Measurements from ENCODE around the gene ACADVL. TPM values are rescaled to one million over a fixed set of nuclear protein-coding genes. Genes with fewer than 3 reads are reported as not detected.
"Not testable (repeated sequence)": the region's sequence is repeated elsewhere in the genome, so short reads cannot be mapped to it uniquely, and the experiment has no call there.

Gene ACADVL
- total RNA-seq, 1 donor from 2014 or later = 119 TPM

- no peaks in the 10 kb centered on the region for H3K27me3 ChIP-seq (ENCODE audit: control insufficient read depth in 3 of 3, insufficient read depth in 3 of 3, low read length in 3 of 3)
- H3K36me3 ChIP-seq (ENCODE audit: control insufficient read depth in 3 of 3, insufficient read depth in 3 of 3, low read length in 3 of 3) = peaks cover 24 to 35% (median 34%) of the 10 kb centered on the region in 3 donors
- H3K9me3 ChIP-seq (ENCODE audit: control insufficient read depth in 3 of 3, low read length in 3 of 3) = no peaks in the 10 kb centered on the region
- peak overlapping the region; percentile 98 to 99 (median 98) for H3K4me3 ChIP-seq (ENCODE audit: low read length in 3 of 3)
- peaks cover 28 to 39% (median 31%) of the 10 kb centered on the region in 3 donors for H3K4me1 ChIP-seq (ENCODE audit: control insufficient read depth in 3 of 3, insufficient read depth in 3 of 3, low read length in 3 of 3)
- H3K27ac ChIP-seq (ENCODE audit: low read depth, low read length) = peak overlapping the region; percentile 100
- peak overlapping the region; percentile 98 to 99 (median 98) for H3K9ac ChIP-seq (ENCODE audit: low read depth in 1 of 3, low read length in 3 of 3)
Observed at GRCh38 chr17:7240375-7240774, 20.6 kb downstream of the ACADVL start.

GRCh38 chr17:7241090-7241733 is 21.5 kb downstream of the ACADVL start:
- Histone ChIP-seq H3K4me3 (ENCODE audit: low read length in 3 of 3) (peak overlapping the region; percentile 98 to 99 (median 98)), H3K36me3 (ENCODE audit: control insufficient read depth in 3 of 3, insufficient read depth in 3 of 3, low read length in 3 of 3) (peaks cover 29 to 35% (median 33%) of the 10 kb centered on the region in 3 donors), H3K27me3 (ENCODE audit: control insufficient read depth in 3 of 3, insufficient read depth in 3 of 3, low read length in 3 of 3) (no peaks in the 10 kb centered on the region), H3K4me1 (ENCODE audit: control insufficient read depth in 3 of 3, insufficient read depth in 3 of 3, low read length in 3 of 3) (peaks cover 25 to 36% (median 31%) of the 10 kb centered on the region in 3 donors), H3K9me3 (ENCODE audit: control insufficient read depth in 3 of 3, low read length in 3 of 3) (no peaks in the 10 kb centered on the region), H3K27ac (ENCODE audit: low read depth, low read length) (peak overlapping the region; percentile 100), H3K9ac (ENCODE audit: low read depth in 1 of 3, low read length in 3 of 3) (peak overlapping the region; percentile 98 to 99 (median 98))

GRCh38 chr17:7241783-7242716 is 22.3 kb downstream of the ACADVL start, which contains the start of gene GABARAP:
GABARAP (minus strand) TSS chr17:7242449; CDS start chr17:7242330, 119 bp downstream.
- H3K27ac ChIP-seq (ENCODE audit: low read depth, low read length) = peak within 1 kb of the TSS; percentile 100
- no peaks in the 10 kb centered on the region for H3K9me3 ChIP-seq (ENCODE audit: control insufficient read depth in 3 of 3, low read length in 3 of 3)
- H3K36me3 ChIP-seq (ENCODE audit: control insufficient read depth in 3 of 3, insufficient read depth in 3 of 3, low read length in 3 of 3) = peaks cover 34 to 39% (median 37%) of the 10 kb centered on the region in 3 donors
- H3K4me3 ChIP-seq (ENCODE audit: low read length in 3 of 3) = peak within 1 kb of the TSS; percentile 98 to 99 (median 98)
- peaks cover 27 to 38% (median 31%) of the 10 kb centered on the region in 3 donors for H3K4me1 ChIP-seq (ENCODE audit: control insufficient read depth in 3 of 3, insufficient read depth in 3 of 3, low read length in 3 of 3)
- H3K27me3 ChIP-seq (ENCODE audit: control insufficient read depth in 3 of 3, insufficient read depth in 3 of 3, low read length in 3 of 3) = no peaks in the 10 kb centered on the region
- H3K9ac ChIP-seq (ENCODE audit: low read depth in 1 of 3, low read length in 3 of 3) = peak within 1 kb of the TSS; percentile 98 to 99 (median 98)

DNA sequence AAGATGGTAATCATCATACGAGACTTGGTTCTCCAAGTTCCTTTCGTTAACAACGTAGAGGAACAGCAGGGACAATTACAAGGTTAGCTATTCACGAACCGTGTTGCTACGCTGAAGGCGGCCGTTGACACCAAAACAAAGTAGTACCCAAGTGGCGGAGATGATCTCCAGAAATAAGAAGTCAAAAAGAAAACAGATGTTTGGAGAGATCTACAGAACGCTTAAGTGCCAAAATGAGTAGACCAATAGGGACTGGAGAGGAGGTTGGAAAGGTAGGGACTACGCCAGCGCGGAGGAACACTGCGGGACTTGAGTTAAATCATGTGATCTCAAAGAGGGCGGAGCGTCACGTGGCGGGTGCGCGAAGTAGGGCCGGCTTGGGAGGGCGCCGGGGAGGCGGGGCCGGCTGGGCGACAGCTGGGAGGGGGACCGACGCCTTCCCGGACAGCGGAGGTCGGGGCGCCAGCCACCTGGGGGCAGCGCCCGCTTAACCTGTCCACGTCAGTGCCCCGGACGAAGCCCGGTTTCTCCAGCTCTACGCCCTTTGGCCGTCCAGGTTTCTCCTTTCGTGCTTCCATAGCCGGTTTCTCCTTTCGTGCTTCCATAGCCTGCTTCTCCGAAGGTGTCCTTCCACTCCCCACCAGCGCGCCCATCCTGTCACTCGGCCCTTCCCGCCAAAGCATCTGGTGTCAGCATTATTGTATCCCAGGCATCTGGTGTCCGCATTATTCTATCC is 23.1 kb downstream of the ACADVL start:
- Histone ChIP-seq H3K27ac (ENCODE audit: low read depth, low read length) (peak overlapping the region; percentile 100), H3K27me3 (ENCODE audit: control insufficient read depth in 3 of 3, insufficient read depth in 3 of 3, low read length in 3 of 3) (no peaks in the 10 kb centered on the region), H3K36me3 (ENCODE audit: control insufficient read depth in 3 of 3, insufficient read depth in 3 of 3, low read length in 3 of 3) (peaks cover 35 to 39% (median 38%) of the 10 kb centered on the region in 3 donors)

DNA sequence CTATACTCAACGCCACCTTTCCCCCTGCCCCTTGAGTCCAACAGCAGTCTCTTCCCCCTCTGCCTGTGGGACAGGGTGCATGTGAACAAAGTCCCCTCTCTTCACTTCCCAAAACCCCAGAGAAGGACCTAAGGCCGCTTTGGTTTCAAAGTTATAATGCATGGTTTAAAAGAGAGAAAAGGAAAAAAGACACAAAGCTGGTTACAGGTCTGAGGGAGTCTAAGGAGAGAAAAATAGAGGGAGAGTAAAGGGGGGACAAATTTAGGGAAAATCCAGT is 23.7 kb downstream of the ACADVL start:
- H3K36me3 ChIP-seq (ENCODE audit: control insufficient read depth in 3 of 3, insufficient read depth in 3 of 3, low read length in 3 of 3) = peaks cover 35 to 39% (median 38%) of the 10 kb centered on the region in 3 donors
- H3K9ac ChIP-seq (ENCODE audit: low read depth in 1 of 3, low read length in 3 of 3) = peak overlapping the region; percentile 88 to 99 (median 98)
- peak overlapping the region; percentile 98 to 99 (median 98) for H3K4me3 ChIP-seq (ENCODE audit: low read length in 3 of 3)

More for the DNA sequence above, 23.1 kb downstream of the ACADVL start:
- Histone ChIP-seq H3K9ac (ENCODE audit: low read depth in 1 of 3, low read length in 3 of 3) (peak overlapping the region; percentile 95 to 99 (median 98)), H3K4me3 (ENCODE audit: low read length in 3 of 3) (peak overlapping the region; percentile 98 to 99 (median 98)), H3K4me1 (ENCODE audit: control insufficient read depth in 3 of 3, insufficient read depth in 3 of 3, low read length in 3 of 3) (peaks cover 31 to 47% (median 34%) of the 10 kb centered on the region in 3 donors), H3K9me3 (ENCODE audit: control insufficient read depth in 3 of 3, low read length in 3 of 3) (no peaks in the 10 kb centered on the region)

GRCh38 chr17:7243838-7244237 is 24.1 kb downstream of the ACADVL start:
- Histone ChIP-seq H3K27ac (ENCODE audit: low read depth, low read length) (peak overlapping the region; percentile 100), H3K36me3 (ENCODE audit: control insufficient read depth in 3 of 3, insufficient read depth in 3 of 3, low read length in 3 of 3) (peaks cover 35 to 39% (median 38%) of the 10 kb centered on the region in 3 donors), H3K9ac (ENCODE audit: low read depth in 1 of 3, low read length in 3 of 3) (peak overlapping the region in 1 of 3 donors; percentile 99), H3K4me1 (ENCODE audit: control insufficient read depth in 3 of 3, insufficient read depth in 3 of 3, low read length in 3 of 3) (peaks cover 36 to 52% (median 39%) of the 10 kb centered on the region in 3 donors)
- H3K27me3 ChIP-seq (ENCODE audit: control insufficient read depth in 3 of 3, insufficient read depth in 3 of 3, low read length in 3 of 3); H3K4me3 ChIP-seq (ENCODE audit: low read length in 3 of 3); H3K9me3 ChIP-seq (ENCODE audit: control insufficient read depth in 3 of 3, low read length in 3 of 3): not testable (repeated sequence)

More for the DNA sequence above, 23.7 kb downstream of the ACADVL start:
- Histone ChIP-seq H3K4me1 (ENCODE audit: control insufficient read depth in 3 of 3, insufficient read depth in 3 of 3, low read length in 3 of 3) (peaks cover 33 to 49% (median 35%) of the 10 kb centered on the region in 3 donors), H3K9me3 (ENCODE audit: control insufficient read depth in 3 of 3, low read length in 3 of 3) (no peaks in the 10 kb centered on the region), H3K27me3 (ENCODE audit: control insufficient read depth in 3 of 3, insufficient read depth in 3 of 3, low read length in 3 of 3) (no peaks in the 10 kb centered on the region), H3K27ac (ENCODE audit: low read depth, low read length) (peak overlapping the region; percentile 100)

DNA sequence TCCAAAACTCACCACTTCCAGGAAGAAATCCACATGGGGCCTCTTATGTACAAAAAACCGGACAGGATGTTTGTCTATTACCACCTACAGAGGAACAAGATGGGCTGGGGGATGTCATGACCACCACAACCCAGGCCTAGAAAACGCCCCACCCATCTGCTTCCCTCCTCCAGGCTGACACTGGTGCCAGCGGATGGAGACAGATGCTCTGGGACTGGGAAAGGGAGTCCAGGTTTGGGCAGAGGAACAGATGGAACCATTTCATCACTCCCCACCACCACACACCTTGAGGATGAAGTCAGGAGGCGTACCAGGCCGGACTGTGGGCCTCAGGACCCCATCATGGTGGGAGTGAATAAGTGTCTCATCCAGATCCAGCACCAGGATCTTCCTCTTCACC is 27.0 kb downstream of the ACADVL start:
- peaks cover 24 to 29% (median 26%) of the 10 kb centered on the region in 3 donors for H3K36me3 ChIP-seq (ENCODE audit: control insufficient read depth in 3 of 3, insufficient read depth in 3 of 3, low read length in 3 of 3)
- H3K27me3 ChIP-seq (ENCODE audit: control insufficient read depth in 3 of 3, insufficient read depth in 3 of 3, low read length in 3 of 3) = no peaks in the 10 kb centered on the region
- no peaks in the 10 kb centered on the region for H3K9me3 ChIP-seq (ENCODE audit: control insufficient read depth in 3 of 3, low read length in 3 of 3)
- no peak overlapping the region for H3K4me3 ChIP-seq (ENCODE audit: low read length in 3 of 3)
- no peak overlapping the region for H3K9ac ChIP-seq (ENCODE audit: low read depth in 1 of 3, low read length in 3 of 3)
- H3K27ac ChIP-seq (ENCODE audit: low read depth, low read length) = peak overlapping the region; percentile 100
- peaks cover 38 to 49% (median 41%) of the 10 kb centered on the region in 3 donors for H3K4me1 ChIP-seq (ENCODE audit: control insufficient read depth in 3 of 3, insufficient read depth in 3 of 3, low read length in 3 of 3)

GRCh38 chr17:7248796-7249195 is 29.1 kb downstream of the ACADVL start:
- peak overlapping the region; percentile 60 to 98 (median 96) for H3K9ac ChIP-seq (ENCODE audit: low read depth in 1 of 3, low read length in 3 of 3)
- H3K9me3 ChIP-seq (ENCODE audit: control insufficient read depth in 3 of 3, low read length in 3 of 3) = no peaks in the 10 kb centered on the region
- H3K4me1 ChIP-seq (ENCODE audit: control insufficient read depth in 3 of 3, insufficient read depth in 3 of 3, low read length in 3 of 3) = peaks cover 41 to 51% (median 45%) of the 10 kb centered on the region in 3 donors
- H3K27me3 ChIP-seq (ENCODE audit: control insufficient read depth in 3 of 3, insufficient read depth in 3 of 3, low read length in 3 of 3) = no peaks in the 10 kb centered on the region
- peaks cover 26 to 31% (median 30%) of the 10 kb centered on the region in 3 donors for H3K36me3 ChIP-seq (ENCODE audit: control insufficient read depth in 3 of 3, insufficient read depth in 3 of 3, low read length in 3 of 3)
- peak overlapping the region; percentile 100 for H3K27ac ChIP-seq (ENCODE audit: low read depth, low read length)
- H3K4me3 ChIP-seq (ENCODE audit: low read length in 3 of 3) = peak overlapping the region; percentile 45 to 92 (median 64)

DNA sequence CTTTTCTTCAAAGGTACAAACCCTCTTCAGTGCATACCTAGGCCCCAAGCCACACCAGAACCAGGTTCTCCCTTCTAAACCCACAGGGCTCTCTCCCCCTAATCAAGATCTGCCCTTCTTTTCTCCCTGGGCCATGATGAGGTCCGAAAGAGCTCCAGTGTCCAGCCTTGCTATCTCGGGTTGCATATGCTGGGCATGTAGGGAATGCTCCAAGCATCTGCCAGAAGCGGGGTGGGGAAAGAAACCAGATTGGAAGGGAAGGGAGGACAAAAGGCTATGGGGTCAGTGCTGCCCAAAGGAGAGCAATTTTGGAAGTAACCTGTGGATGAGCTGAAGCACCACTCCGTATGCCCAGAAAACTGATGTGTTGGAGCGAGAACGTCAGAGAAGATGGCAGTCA is 29.5 kb downstream of the ACADVL start:
- peak overlapping the region; percentile 45 to 92 (median 64) for H3K4me3 ChIP-seq (ENCODE audit: low read length in 3 of 3)
- H3K9me3 ChIP-seq (ENCODE audit: control insufficient read depth in 3 of 3, low read length in 3 of 3) = no peaks in the 10 kb centered on the region
- peaks cover 39 to 47% (median 45%) of the 10 kb centered on the region in 3 donors for H3K4me1 ChIP-seq (ENCODE audit: control insufficient read depth in 3 of 3, insufficient read depth in 3 of 3, low read length in 3 of 3)
- no peaks in the 10 kb centered on the region for H3K27me3 ChIP-seq (ENCODE audit: control insufficient read depth in 3 of 3, insufficient read depth in 3 of 3, low read length in 3 of 3)
- H3K36me3 ChIP-seq (ENCODE audit: control insufficient read depth in 3 of 3, insufficient read depth in 3 of 3, low read length in 3 of 3) = peaks cover 22 to 30% (median 30%) of the 10 kb centered on the region in 3 donors
- H3K9ac ChIP-seq (ENCODE audit: low read depth in 1 of 3, low read length in 3 of 3) = peak overlapping the region; percentile 60 to 98 (median 96)
- H3K27ac ChIP-seq (ENCODE audit: low read depth, low read length) = peak overlapping the region; percentile 100
